Measurements from ENCODE around the gene CCDC12. TPM values are rescaled to one million over a fixed set of nuclear protein-coding genes. Genes with fewer than 3 reads are reported as not detected.

CCDC12 gene
- total and polyA plus RNA-seq, 9 of the 15 experiments (the other 6 are each of a cell fraction or from before 2014, with no cell fraction given): 8.9 to 201 (median 86.9) TPM

DNA sequence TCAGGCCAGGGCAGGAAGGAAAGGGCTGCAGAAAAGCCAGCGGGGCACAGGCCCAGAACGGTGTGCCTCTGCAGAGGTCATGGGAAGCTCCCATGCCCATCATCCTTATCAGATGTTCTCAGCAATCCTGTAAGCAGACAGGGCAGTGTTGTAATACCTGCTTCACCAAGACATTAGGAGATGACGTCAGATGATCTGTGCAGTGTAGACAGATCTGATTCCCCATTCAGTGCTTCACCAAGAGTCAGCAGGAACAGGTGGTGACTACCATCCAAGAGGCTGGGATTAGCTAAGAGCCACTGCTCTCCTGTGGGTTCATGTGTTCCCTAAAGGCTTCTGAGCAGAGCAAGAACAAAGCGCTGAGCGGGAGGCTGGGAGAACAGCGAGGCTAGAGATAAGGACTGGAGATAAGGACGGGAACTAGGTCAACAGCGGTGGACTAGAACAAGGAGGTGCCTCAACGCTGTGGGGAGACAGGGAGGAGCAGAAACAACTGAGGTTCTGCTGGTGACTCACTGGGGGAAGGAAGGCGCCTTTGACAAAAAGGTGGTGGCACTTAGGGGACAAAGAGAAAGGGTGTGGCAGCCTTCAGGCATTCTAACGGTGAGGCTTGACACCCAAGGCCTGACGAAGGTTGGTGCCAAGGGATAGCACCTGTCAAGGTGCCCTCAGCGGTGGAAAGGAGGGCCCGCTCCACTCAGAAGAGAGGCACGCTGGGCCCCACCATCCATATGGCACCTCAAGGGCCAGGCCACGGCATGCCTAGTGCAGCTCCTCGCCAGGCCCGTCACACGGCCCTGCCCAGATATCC lies 28.4 kb downstream of the CCDC12 start (continued):
- TF ChIP-seq, protein P1, sequence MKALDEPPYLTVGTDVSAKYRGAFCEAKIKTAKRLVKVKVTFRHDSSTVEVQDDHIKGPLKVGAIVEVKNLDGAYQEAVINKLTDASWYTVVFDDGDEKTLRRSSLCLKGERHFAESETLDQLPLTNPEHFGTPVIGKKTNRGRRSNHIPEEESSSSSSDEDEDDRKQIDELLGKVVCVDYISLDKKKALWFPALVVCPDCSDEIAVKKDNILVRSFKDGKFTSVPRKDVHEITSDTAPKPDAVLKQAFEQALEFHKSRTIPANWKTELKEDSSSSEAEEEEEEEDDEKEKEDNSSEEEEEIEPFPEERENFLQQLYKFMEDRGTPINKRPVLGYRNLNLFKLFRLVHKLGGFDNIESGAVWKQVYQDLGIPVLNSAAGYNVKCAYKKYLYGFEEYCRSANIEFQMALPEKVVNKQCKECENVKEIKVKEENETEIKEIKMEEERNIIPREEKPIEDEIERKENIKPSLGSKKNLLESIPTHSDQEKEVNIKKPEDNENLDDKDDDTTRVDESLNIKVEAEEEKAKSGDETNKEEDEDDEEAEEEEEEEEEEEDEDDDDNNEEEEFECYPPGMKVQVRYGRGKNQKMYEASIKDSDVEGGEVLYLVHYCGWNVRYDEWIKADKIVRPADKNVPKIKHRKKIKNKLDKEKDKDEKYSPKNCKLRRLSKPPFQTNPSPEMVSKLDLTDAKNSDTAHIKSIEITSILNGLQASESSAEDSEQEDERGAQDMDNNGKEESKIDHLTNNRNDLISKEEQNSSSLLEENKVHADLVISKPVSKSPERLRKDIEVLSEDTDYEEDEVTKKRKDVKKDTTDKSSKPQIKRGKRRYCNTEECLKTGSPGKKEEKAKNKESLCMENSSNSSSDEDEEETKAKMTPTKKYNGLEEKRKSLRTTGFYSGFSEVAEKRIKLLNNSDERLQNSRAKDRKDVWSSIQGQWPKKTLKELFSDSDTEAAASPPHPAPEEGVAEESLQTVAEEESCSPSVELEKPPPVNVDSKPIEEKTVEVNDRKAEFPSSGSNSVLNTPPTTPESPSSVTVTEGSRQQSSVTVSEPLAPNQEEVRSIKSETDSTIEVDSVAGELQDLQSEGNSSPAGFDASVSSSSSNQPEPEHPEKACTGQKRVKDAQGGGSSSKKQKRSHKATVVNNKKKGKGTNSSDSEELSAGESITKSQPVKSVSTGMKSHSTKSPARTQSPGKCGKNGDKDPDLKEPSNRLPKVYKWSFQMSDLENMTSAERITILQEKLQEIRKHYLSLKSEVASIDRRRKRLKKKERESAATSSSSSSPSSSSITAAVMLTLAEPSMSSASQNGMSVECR (CRISPR knock-in tag; IDR thresholded peaks at IDR 0.05): 0 out of 2 replicates have a peak, but pooled peaks have one; percentile 9
- TF ChIP-seq NFIC (IDR thresholded peaks at IDR 0.05) (no peak), EZH2 (IDR thresholded peaks at IDR 0.05; ENCODE audit: borderline replicate concordance, low read depth, low read length) (no peak), TCF3 (CRISPR knock-in tag; IDR thresholded peaks at IDR 0.05) (peak; percentile 8; the same call in 1 of the 2 replicates), MTA1 (IDR thresholded peaks at IDR 0.05; ENCODE audit: borderline replicate concordance) (peak; percentile 90; the same call in 1 of the 2 replicates), CBX2 (IDR thresholded peaks at IDR 0.05; ENCODE audit: insufficient read depth, low read length, poor library complexity, severe bottlenecking) (no peak), PHTF2 (CRISPR knock-in tag; IDR thresholded peaks at IDR 0.05) (no peak), PRMT5 (CRISPR knock-in tag; IDR thresholded peaks at IDR 0.05) (no peak), SRSF3 (IDR thresholded peaks at IDR 0.05; ENCODE audit: insufficient read depth, low read length) (no peak), CTBP1 (IDR thresholded peaks at IDR 0.05; ENCODE audit: borderline replicate concordance) (peak; percentile 95), SMC3 (conservative IDR thresholded peaks at IDR 0.05; ENCODE audit: insufficient read depth, low read depth, low read length) (0 out of 2 replicates have a peak, but pooled peaks have one; percentile 6)
- TF ChIP-seq, protein P2, sequence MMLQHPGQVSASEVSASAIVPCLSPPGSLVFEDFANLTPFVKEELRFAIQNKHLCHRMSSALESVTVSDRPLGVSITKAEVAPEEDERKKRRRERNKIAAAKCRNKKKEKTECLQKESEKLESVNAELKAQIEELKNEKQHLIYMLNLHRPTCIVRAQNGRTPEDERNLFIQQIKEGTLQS (IDR thresholded peaks at IDR 0.05): peak; percentile 97
- TF ChIP-seq, protein P2 (CRISPR knock-in tag; conservative IDR thresholded peaks at IDR 0.05): no peak; the same call in 1 of the 2 replicates
- TF ChIP-seq, protein P3, sequence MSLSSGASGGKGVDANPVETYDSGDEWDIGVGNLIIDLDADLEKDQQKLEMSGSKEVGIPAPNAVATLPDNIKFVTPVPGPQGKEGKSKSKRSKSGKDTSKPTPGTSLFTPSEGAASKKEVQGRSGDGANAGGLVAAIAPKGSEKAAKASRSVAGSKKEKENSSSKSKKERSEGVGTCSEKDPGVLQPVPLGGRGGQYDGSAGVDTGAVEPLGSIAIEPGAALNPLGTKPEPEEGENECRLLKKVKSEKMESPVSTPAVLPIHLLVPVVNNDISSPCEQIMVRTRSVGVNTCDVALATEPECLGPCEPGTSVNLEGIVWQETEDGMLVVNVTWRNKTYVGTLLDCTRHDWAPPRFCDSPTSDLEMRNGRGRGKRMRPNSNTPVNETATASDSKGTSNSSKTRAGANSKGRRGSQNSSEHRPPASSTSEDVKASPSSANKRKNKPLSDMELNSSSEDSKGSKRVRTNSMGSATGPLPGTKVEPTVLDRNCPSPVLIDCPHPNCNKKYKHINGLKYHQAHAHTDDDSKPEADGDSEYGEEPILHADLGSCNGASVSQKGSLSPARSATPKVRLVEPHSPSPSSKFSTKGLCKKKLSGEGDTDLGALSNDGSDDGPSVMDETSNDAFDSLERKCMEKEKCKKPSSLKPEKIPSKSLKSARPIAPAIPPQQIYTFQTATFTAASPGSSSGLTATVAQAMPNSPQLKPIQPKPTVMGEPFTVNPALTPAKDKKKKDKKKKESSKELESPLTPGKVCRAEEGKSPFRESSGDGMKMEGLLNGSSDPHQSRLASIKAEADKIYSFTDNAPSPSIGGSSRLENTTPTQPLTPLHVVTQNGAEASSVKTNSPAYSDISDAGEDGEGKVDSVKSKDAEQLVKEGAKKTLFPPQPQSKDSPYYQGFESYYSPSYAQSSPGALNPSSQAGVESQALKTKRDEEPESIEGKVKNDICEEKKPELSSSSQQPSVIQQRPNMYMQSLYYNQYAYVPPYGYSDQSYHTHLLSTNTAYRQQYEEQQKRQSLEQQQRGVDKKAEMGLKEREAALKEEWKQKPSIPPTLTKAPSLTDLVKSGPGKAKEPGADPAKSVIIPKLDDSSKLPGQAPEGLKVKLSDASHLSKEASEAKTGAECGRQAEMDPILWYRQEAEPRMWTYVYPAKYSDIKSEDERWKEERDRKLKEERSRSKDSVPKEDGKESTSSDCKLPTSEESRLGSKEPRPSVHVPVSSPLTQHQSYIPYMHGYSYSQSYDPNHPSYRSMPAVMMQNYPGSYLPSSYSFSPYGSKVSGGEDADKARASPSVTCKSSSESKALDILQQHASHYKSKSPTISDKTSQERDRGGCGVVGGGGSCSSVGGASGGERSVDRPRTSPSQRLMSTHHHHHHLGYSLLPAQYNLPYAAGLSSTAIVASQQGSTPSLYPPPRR (CRISPR knock-in tag; IDR thresholded peaks at IDR 0.05; ENCODE audit: borderline replicate concordance): no peak
- TF ChIP-seq, protein P4, sequence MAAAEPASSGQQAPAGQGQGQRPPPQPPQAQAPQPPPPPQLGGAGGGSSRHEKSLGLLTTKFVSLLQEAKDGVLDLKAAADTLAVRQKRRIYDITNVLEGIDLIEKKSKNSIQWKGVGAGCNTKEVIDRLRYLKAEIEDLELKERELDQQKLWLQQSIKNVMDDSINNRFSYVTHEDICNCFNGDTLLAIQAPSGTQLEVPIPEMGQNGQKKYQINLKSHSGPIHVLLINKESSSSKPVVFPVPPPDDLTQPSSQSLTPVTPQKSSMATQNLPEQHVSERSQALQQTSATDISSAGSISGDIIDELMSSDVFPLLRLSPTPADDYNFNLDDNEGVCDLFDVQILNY (CRISPR knock-in tag; IDR thresholded peaks at IDR 0.05): no peak
